GM03348 (cell line): ENCODE measurements around the gene PHF3.

ENCODE experiments used
- DNase-seq: peaks from one replicate; pipeline ENCODE4 v3.0.0; 2012; ENCODE audit warnings: low spot score

Gene PHF3

GRCh38 chr6:63635588-63636517, at the start of gene PHF3:
PHF3 (plus strand) TSS chr6:63635802; CDS start chr6:63646552, 10,750 bp downstream.
- DNase-seq = peak; percentile 98

- no peak for DNase-seq
Measured at GRCh38 chr6:63589952-63590411, 45.6 kb upstream of the PHF3 start.

- DNase-seq = no peak
Measured at GRCh38 chr6:63592886-63593285, 42.7 kb upstream of the PHF3 start.

- DNase-seq = peak; percentile 6
Measured at GRCh38 chr6:63597141-63598048, 38.2 kb upstream of the PHF3 start.

- peak; percentile 78 for DNase-seq
Measured at GRCh38 chr6:63598049-63599036, 37.3 kb upstream of the PHF3 start.

- DNase-seq = no peak
Measured at GRCh38 chr6:63599243-63599642, 36.4 kb upstream of the PHF3 start.

- no peak for DNase-seq
Measured at GRCh38 chr6:63600136-63600535, 35.5 kb upstream of the PHF3 start.

- DNase-seq = no peak
Measured at GRCh38 chr6:63609231-63609630, 26.4 kb upstream of the PHF3 start.

- no peak for DNase-seq
Measured at GRCh38 chr6:63610944-63611343, 24.7 kb upstream of the PHF3 start.

GRCh38 chr6:63611560-63611959, 24.0 kb upstream of the PHF3 start:
- DNase-seq = no peak

GRCh38 chr6:63615590-63615989, 20.0 kb upstream of the PHF3 start:
- DNase-seq = no peak

- DNase-seq = no peak
Measured at GRCh38 chr6:63624091-63624490, 11.5 kb upstream of the PHF3 start.

GRCh38 chr6:63630466-63630865, 5.1 kb upstream of the PHF3 start:
- no peak for DNase-seq

- no peak for DNase-seq
Measured at GRCh38 chr6:63634630-63635029, 972 bp upstream of the PHF3 start.

GRCh38 chr6:63635215-63635587, 401 bp upstream of the PHF3 start:
- no peak for DNase-seq

GRCh38 chr6:63636518-63637021, 968 bp downstream of the PHF3 start:
- DNase-seq = peak; percentile 16

- peak; percentile 8 for DNase-seq
Measured at GRCh38 chr6:63637865-63638445, 2.4 kb downstream of the PHF3 start.

- DNase-seq = peak; percentile 46
Measured at GRCh38 chr6:63640062-63640461, 4.5 kb downstream of the PHF3 start.

GRCh38 chr6:63643862-63644261, 8.3 kb downstream of the PHF3 start:
- DNase-seq = no peak

- peak; percentile 16 for DNase-seq
Measured at GRCh38 chr6:63644668-63645326, 9.2 kb downstream of the PHF3 start.
